Muscle layer of colon (tissue), 2 donors: ENCODE data around the gene PI4KA.

ENCODE experiments used
- H3K27ac ChIP-seq: one replicate; pipeline ENCODE4 v1.7.0; 2013; ENCODE audit warnings: low read depth, mild to moderate bottlenecking, low read length, moderate library complexity
- H3K27me3 ChIP-seq, 2 donors: one replicate each; pipeline ENCODE4 v1.7.0; 2013; ENCODE audit warnings: low read length in 2 of 2, mild to moderate bottlenecking in 2 of 2; ENCODE audit not compliant: insufficient read depth in 2 of 2, control insufficient read depth in 1 of 2
- H3K36me3 ChIP-seq: one replicate; pipeline ENCODE4 v1.7.0; 2013; ENCODE audit warnings: mild to moderate bottlenecking, low read length; ENCODE audit not compliant: insufficient read depth
- H3K4me1 ChIP-seq: one replicate; pipeline ENCODE4 v1.7.0; 2013; ENCODE audit warnings: mild to moderate bottlenecking, low read length; ENCODE audit not compliant: insufficient read depth
- H3K4me3 ChIP-seq, 2 donors: one replicate each; pipeline ENCODE4 v1.7.0; 2013; ENCODE audit warnings: low read length in 2 of 2, low read depth in 1 of 2, mild to moderate bottlenecking in 1 of 2, moderate library complexity in 1 of 2
- H3K9ac ChIP-seq: one replicate; pipeline ENCODE4 v1.7.0; 2013; ENCODE audit warnings: low read length
- H3K9me3 ChIP-seq: one replicate; pipeline ENCODE4 v1.7.0; 2013; ENCODE audit warnings: mild to moderate bottlenecking, low read length
- donor health status: abdominal sarcoma.
- donor health status: Adenocarcinoma of cecum.

The PI4KA gene

GRCh38 chr22:20873214-20873613, 14.6 kb upstream of the PI4KA start:
- no peak overlapping the region for H3K27ac ChIP-seq
- H3K9me3 ChIP-seq = no peaks in the 10 kb centered on the region
- H3K4me1 ChIP-seq = peaks cover 3% of the 10 kb centered on the region
- no peaks in the 10 kb centered on the region for H3K27me3 ChIP-seq
- H3K4me3 ChIP-seq = no peak overlapping the region
- no peak overlapping the region for H3K9ac ChIP-seq
- peaks cover 19% of the 10 kb centered on the region for H3K36me3 ChIP-seq

GRCh38 chr22:20869234-20869633, 10.6 kb upstream of the PI4KA start:
- peaks cover 21% of the 10 kb centered on the region for H3K4me1 ChIP-seq
- no peak overlapping the region for H3K9ac ChIP-seq
- H3K27ac ChIP-seq = no peak overlapping the region
- H3K9me3 ChIP-seq = no peaks in the 10 kb centered on the region
- peaks cover 10% of the 10 kb centered on the region for H3K36me3 ChIP-seq
- H3K4me3 ChIP-seq = no peak overlapping the region
- no peaks in the 10 kb centered on the region for H3K27me3 ChIP-seq

- H3K36me3 ChIP-seq = peaks cover 10% of the 10 kb centered on the region
- no peak overlapping the region for H3K27ac ChIP-seq
- H3K9me3 ChIP-seq = no peaks in the 10 kb centered on the region
- H3K4me1 ChIP-seq = peaks cover 21% of the 10 kb centered on the region
- no peak overlapping the region for H3K9ac ChIP-seq
- H3K4me3 ChIP-seq = no peak overlapping the region
- no peaks in the 10 kb centered on the region for H3K27me3 ChIP-seq
These were observed 9.7 kb upstream of the PI4KA start for GRCh38 chr22:20868025-20868962.

- no peak overlapping the region for H3K4me3 ChIP-seq
These were observed 8.8 kb upstream of the PI4KA start for GRCh38 chr22:20867179-20868024.

GRCh38 chr22:20866736-20867135, 8.1 kb upstream of the PI4KA start:
- Histone ChIP-seq H3K27ac (peak overlapping the region; percentile 12), H3K9me3 (no peaks in the 10 kb centered on the region), H3K9ac (no peak overlapping the region), H3K27me3 (no peaks in the 10 kb centered on the region), H3K36me3 (peaks cover 10% of the 10 kb centered on the region), H3K4me1 (peaks cover 21% of the 10 kb centered on the region), H3K4me3 (no peak overlapping the region)

More at GRCh38 chr22:20867179-20868024, 8.8 kb upstream of the PI4KA start:
- Histone ChIP-seq H3K9ac (no peak overlapping the region), H3K4me1 (peaks cover 21% of the 10 kb centered on the region), H3K9me3 (no peaks in the 10 kb centered on the region), H3K27me3 (no peaks in the 10 kb centered on the region), H3K36me3 (peaks cover 10% of the 10 kb centered on the region), H3K27ac (peak overlapping the region; percentile 12)

GRCh38 chr22:20865875-20866445, 7.3 kb upstream of the PI4KA start:
- Histone ChIP-seq H3K4me3 (no peak overlapping the region), H3K36me3 (peaks cover 10% of the 10 kb centered on the region), H3K27me3 (no peaks in the 10 kb centered on the region), H3K9me3 (no peaks in the 10 kb centered on the region), H3K9ac (no peak overlapping the region), H3K27ac (no peak overlapping the region), H3K4me1 (peaks cover 21% of the 10 kb centered on the region)

GRCh38 chr22:20865331-20865730, 6.7 kb upstream of the PI4KA start:
- Histone ChIP-seq H3K27ac (no peak overlapping the region), H3K4me3 (no peak overlapping the region), H3K9ac (no peak overlapping the region), H3K9me3 (no peaks in the 10 kb centered on the region), H3K36me3 (peaks cover 4% of the 10 kb centered on the region), H3K4me1 (peaks cover 21% of the 10 kb centered on the region), H3K27me3 (no peaks in the 10 kb centered on the region)

- H3K27ac ChIP-seq = no peak overlapping the region
- no peaks in the 10 kb centered on the region for H3K36me3 ChIP-seq
- H3K9ac ChIP-seq = no peak overlapping the region
- H3K27me3 ChIP-seq = no peaks in the 10 kb centered on the region
- no peaks in the 10 kb centered on the region for H3K9me3 ChIP-seq
- H3K4me3 ChIP-seq = no peak overlapping the region
- H3K4me1 ChIP-seq = peaks cover 28% of the 10 kb centered on the region
These were observed 5.7 kb upstream of the PI4KA start for GRCh38 chr22:20864186-20864908.

GRCh38 chr22:20863366-20863765, 4.8 kb upstream of the PI4KA start:
- Histone ChIP-seq H3K27ac (no peak overlapping the region), H3K4me1 (peaks cover 28% of the 10 kb centered on the region), H3K27me3 (no peaks in the 10 kb centered on the region), H3K4me3 (no peak overlapping the region), H3K9ac (no peak overlapping the region), H3K36me3 (no peaks in the 10 kb centered on the region), H3K9me3 (no peaks in the 10 kb centered on the region)

- Histone ChIP-seq H3K9me3 (no peaks in the 10 kb centered on the region), H3K36me3 (no peaks in the 10 kb centered on the region), H3K27ac (no peak overlapping the region), H3K27me3 (no peaks in the 10 kb centered on the region), H3K4me1 (peaks cover 23% of the 10 kb centered on the region), H3K9ac (no peak overlapping the region), H3K4me3 (no peak overlapping the region)
These were observed 3.9 kb upstream of the PI4KA start for GRCh38 chr22:20862540-20862939.

- H3K4me3 ChIP-seq = peak overlapping the region; percentile 51 to 79
- peak overlapping the region; percentile 54 for H3K27ac ChIP-seq
- no peaks in the 10 kb centered on the region for H3K36me3 ChIP-seq
- no peak overlapping the region for H3K9ac ChIP-seq
- no peaks in the 10 kb centered on the region for H3K27me3 ChIP-seq
- H3K4me1 ChIP-seq = peaks cover 23% of the 10 kb centered on the region
- H3K9me3 ChIP-seq = no peaks in the 10 kb centered on the region
These were observed 1.0 kb upstream of the PI4KA start for GRCh38 chr22:20859615-20860014.
